Duodenal mucosa (tissue), 2 donors: ENCODE measurements around the gene RAB32.
"Not testable (repeated sequence)": the region's sequence is repeated elsewhere in the genome, so short reads cannot be mapped to it uniquely, and the experiment has no call there.

Experiments used
- H3K27ac ChIP-seq: one replicate; pipeline ENCODE4 v1.7.0; 2013; ENCODE audit warnings: low read depth, low read length
- H3K27me3 ChIP-seq, 2 donors: one replicate each; pipeline ENCODE4 v1.7.0; 2013; ENCODE audit warnings: low read length in 2 of 2, control low read depth in 1 of 2; ENCODE audit not compliant: insufficient read depth in 2 of 2, control insufficient read depth in 1 of 2
- H3K36me3 ChIP-seq, 2 donors: one replicate each; pipeline ENCODE4 v1.7.0; 2013; ENCODE audit warnings: low read length in 2 of 2, control low read depth in 1 of 2; ENCODE audit not compliant: insufficient read depth in 2 of 2, control insufficient read depth in 1 of 2
- H3K4me1 ChIP-seq, 2 donors: one replicate each; pipeline ENCODE4 v1.7.0; 2013; ENCODE audit warnings: low read length in 2 of 2, control low read depth in 1 of 2; ENCODE audit not compliant: insufficient read depth in 2 of 2, control insufficient read depth in 1 of 2
- H3K4me3 ChIP-seq, 2 donors: one replicate each; pipeline ENCODE4 v1.7.0; 2013; ENCODE audit warnings: low read length in 2 of 2, low read depth in 1 of 2
- H3K9ac ChIP-seq, 2 donors: one replicate each; pipeline ENCODE4 v1.7.0; 2013; ENCODE audit warnings: low read length in 2 of 2, low read depth in 1 of 2
- H3K9me3 ChIP-seq, 2 donors: one replicate each; pipeline ENCODE4 v1.7.0; 2013; ENCODE audit warnings: low read length in 2 of 2, control low read depth in 1 of 2; ENCODE audit not compliant: control insufficient read depth in 1 of 2

Gene RAB32

GRCh38 chr6:146546443-146547043 is 2.9 kb downstream of the RAB32 start:
- Histone ChIP-seq H3K27ac (no peak overlapping the region), H3K4me1 (peaks cover 4 to 8% of the 10 kb centered on the region in 2 donors), H3K4me3 (no peak overlapping the region)

DNA sequence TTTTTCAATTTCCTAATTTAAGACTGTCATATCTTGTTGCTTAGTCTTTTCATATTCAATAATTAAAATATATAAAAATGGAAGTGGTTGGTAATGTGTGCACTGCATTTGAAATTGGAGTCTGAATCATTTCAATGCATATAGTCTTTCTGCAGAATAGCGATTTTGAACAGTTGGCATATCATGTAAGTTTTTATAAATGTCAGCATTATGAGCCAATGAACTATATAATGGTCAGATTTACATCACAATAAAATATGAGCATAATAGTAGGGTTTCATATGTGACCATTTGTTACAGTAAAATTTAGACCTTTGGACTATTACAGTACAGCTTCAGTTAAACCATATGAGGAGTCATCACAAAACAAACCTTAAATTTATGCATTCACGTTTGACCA is 4.3 kb downstream of the RAB32 start:
- H3K36me3 ChIP-seq = no peaks in the 10 kb centered on the region
- no peak overlapping the region for H3K27ac ChIP-seq
- no peaks in the 10 kb centered on the region for H3K9me3 ChIP-seq
- no peak overlapping the region for H3K4me3 ChIP-seq
- peaks cover 4 to 8% of the 10 kb centered on the region in 2 donors for H3K4me1 ChIP-seq
- no peak overlapping the region for H3K9ac ChIP-seq
- H3K27me3 ChIP-seq = no peaks in the 10 kb centered on the region

More at GRCh38 chr6:146546443-146547043, 2.9 kb downstream of the RAB32 start:
- Histone ChIP-seq H3K9ac (no peak overlapping the region), H3K36me3 (no peaks in the 10 kb centered on the region), H3K27me3 (no peaks in the 10 kb centered on the region), H3K9me3 (no peaks in the 10 kb centered on the region)

DNA sequence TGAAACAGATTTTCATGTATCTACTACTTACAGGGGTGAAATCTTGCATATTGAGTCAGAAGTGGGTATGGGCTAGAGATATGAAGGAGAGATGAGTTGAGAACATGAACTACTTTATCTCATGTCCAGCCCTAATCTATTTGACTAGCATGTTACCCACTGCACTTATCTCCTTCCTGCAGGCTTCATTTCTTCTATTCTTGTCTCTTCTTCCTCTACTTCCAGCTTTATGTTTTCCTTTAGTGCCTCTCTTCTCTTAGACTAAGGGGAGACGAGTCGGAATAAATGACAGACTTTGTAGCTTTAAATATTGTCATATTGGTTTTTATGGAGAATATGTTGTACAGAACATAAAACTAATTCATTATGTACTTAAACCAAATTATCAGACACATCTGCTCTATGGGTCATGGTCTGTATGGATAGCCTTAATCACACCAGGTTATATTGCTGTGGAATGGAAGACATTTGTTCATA is 5.3 kb downstream of the RAB32 start:
- no peaks in the 10 kb centered on the region for H3K27me3 ChIP-seq
- H3K36me3 ChIP-seq = no peaks in the 10 kb centered on the region
- H3K4me1 ChIP-seq = peaks cover 4 to 8% of the 10 kb centered on the region in 2 donors
- H3K9ac ChIP-seq = no peak overlapping the region
- no peak overlapping the region for H3K4me3 ChIP-seq
- no peaks in the 10 kb centered on the region for H3K9me3 ChIP-seq
- H3K27ac ChIP-seq = no peak overlapping the region

GRCh38 chr6:146550911-146551310 is 7.3 kb downstream of the RAB32 start:
- no peaks in the 10 kb centered on the region for H3K36me3 ChIP-seq
- no peaks in the 10 kb centered on the region for H3K27me3 ChIP-seq
- H3K4me1 ChIP-seq = peaks cover 0 to 4% of the 10 kb centered on the region in 2 donors
- H3K4me3 ChIP-seq = no peak overlapping the region
- no peak overlapping the region for H3K27ac ChIP-seq
- no peaks in the 10 kb centered on the region for H3K9me3 ChIP-seq
- H3K9ac ChIP-seq = no peak overlapping the region

GRCh38 chr6:146551545-146551944 is 7.9 kb downstream of the RAB32 start:
- no peak overlapping the region for H3K4me3 ChIP-seq
- no peaks in the 10 kb centered on the region for H3K9me3 ChIP-seq
- H3K9ac ChIP-seq = no peak overlapping the region
- peaks cover 0 to 4% of the 10 kb centered on the region in 2 donors for H3K4me1 ChIP-seq
- H3K27me3 ChIP-seq = no peaks in the 10 kb centered on the region
- H3K27ac ChIP-seq = no peak overlapping the region
- H3K36me3 ChIP-seq = no peaks in the 10 kb centered on the region

DNA sequence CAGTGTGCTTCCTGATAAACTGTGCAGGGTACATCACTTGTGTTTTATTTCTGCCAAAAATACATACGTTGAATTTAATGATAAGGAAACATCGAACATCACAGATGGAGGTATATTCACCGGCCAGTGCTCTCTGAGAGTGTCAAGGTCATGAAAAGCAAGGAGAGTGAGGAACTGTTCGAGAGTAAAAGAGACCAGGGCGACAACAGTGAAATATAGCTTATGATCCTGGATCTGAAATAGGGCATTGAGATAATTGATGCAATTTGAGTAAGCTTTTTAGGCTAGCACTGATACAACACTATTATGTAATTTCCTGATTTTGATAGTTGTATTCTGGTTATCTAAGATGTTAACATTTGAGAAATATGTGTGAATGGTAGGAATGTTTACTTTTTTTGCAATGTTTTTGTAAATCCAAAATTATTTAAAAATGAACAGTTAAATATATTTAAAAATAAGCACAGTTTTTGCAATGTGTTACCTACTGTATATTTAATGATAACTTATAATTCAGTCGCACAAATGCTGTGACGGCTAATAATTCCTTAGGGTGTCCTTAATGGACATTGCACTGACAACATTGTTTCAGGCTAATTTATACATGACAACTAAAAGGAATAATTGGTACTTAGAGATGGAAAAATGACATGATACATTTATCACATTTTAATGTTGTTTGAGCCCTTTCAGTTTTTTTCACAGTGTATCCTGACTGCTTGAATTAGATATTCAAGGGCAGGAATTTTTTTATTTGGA is 9.9 kb downstream of the RAB32 start:
- no peak overlapping the region for H3K27ac ChIP-seq
- no peaks in the 10 kb centered on the region for H3K27me3 ChIP-seq
- H3K9me3 ChIP-seq = no peaks in the 10 kb centered on the region
- no peak overlapping the region for H3K9ac ChIP-seq
- no peaks in the 10 kb centered on the region for H3K4me1 ChIP-seq
- no peaks in the 10 kb centered on the region for H3K36me3 ChIP-seq
- no peak overlapping the region for H3K4me3 ChIP-seq

- no peaks in the 10 kb centered on the region for H3K27me3 ChIP-seq
- H3K36me3 ChIP-seq = no peaks in the 10 kb centered on the region
- H3K9me3 ChIP-seq = no peaks in the 10 kb centered on the region
- H3K9ac ChIP-seq = no peak overlapping the region
- H3K27ac ChIP-seq = no peak overlapping the region
- no peaks in the 10 kb centered on the region for H3K4me1 ChIP-seq
- H3K4me3 ChIP-seq = no peak overlapping the region
These were observed 17.0 kb downstream of the RAB32 start for GRCh38 chr6:146560607-146561006.

DNA sequence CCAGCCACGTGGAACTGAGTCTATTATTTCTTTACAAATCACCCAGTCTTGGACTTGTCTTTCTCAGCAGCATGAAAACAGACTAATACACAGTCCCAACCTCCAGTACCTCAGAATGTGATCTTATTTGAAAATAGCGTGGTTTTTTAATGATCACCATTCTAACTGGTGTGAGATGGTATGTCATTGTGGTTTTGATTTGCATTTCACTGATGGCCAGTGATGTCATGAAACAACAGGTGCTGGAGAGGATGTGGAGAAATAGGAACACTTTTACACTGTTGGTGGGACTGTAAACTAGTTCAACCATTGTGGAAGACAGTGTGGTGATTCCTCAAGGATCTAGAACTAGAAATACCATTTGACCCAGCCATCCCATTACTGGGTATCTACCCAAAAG is 23.0 kb downstream of the RAB32 start:
- H3K27ac ChIP-seq = not testable (repeated sequence)

GRCh38 chr6:146568619-146569018 is 25.0 kb downstream of the RAB32 start:
- H3K9me3 ChIP-seq, H3K4me3 ChIP-seq, H3K27ac ChIP-seq, H3K4me1 ChIP-seq, H3K9ac ChIP-seq, H3K36me3 ChIP-seq, H3K27me3 ChIP-seq: not testable (repeated sequence)

More for the DNA sequence above, 23.0 kb downstream of the RAB32 start:
- not testable (repeated sequence) for H3K9ac ChIP-seq, H3K4me1 ChIP-seq, H3K36me3 ChIP-seq, H3K9me3 ChIP-seq, H3K27me3 ChIP-seq, H3K4me3 ChIP-seq

DNA sequence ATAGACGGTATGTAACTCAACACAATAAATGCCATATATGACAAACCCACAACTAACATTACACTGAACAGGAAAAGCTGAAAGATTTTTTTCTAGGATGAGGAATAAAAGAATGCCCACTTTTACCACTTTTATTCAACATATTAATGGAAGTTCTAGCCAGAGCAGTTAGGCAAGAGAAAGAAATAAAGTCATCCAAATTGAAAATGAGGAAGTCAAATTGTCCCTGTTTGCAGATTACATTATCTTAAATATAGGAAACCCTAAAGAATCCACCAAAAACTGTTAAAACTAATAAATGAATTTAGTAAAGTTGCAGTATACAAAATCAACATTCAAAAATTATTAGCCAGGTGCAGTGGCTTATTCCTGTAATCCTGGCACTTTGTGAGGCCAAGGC is 30.6 kb downstream of the RAB32 start:
- H3K27ac ChIP-seq = no peak overlapping the region
- no peak overlapping the region for H3K9ac ChIP-seq
- H3K4me3 ChIP-seq = no peak overlapping the region
- peaks cover 0 to 2% of the 10 kb centered on the region in 2 donors for H3K9me3 ChIP-seq
- H3K27me3 ChIP-seq = no peaks in the 10 kb centered on the region
- H3K36me3 ChIP-seq = no peaks in the 10 kb centered on the region
- no peaks in the 10 kb centered on the region for H3K4me1 ChIP-seq
